Skeletal muscle tissue (tissue), 4 donors: ENCODE data around the gene NEB. TPM values are rescaled to one million over a fixed set of nuclear protein-coding genes. Genes with fewer than 3 reads are reported as not detected.

Experiments used
- H3K27ac ChIP-seq: one replicate; pipeline ENCODE4 v1.7.0; 2013; ENCODE audit warnings: mild to moderate bottlenecking, low read depth, low read length, inconsistent platforms
- H3K27me3 ChIP-seq, 3 donors: one replicate each; pipeline ENCODE4 v1.7.0; 2013; ENCODE audit warnings: low read length in 3 of 3; ENCODE audit not compliant: control insufficient read depth in 3 of 3, insufficient read depth in 3 of 3
- H3K36me3 ChIP-seq, 3 donors: one replicate each; pipeline ENCODE4 v1.7.0; 2013; ENCODE audit warnings: low read length in 3 of 3; ENCODE audit not compliant: control insufficient read depth in 3 of 3, insufficient read depth in 3 of 3
- H3K4me1 ChIP-seq, 3 donors: one replicate each; pipeline ENCODE4 v1.7.0; 2013; ENCODE audit warnings: low read length in 3 of 3, mild to moderate bottlenecking in 3 of 3; ENCODE audit not compliant: control insufficient read depth in 3 of 3, insufficient read depth in 3 of 3
- H3K4me3 ChIP-seq, 3 donors: one replicate each; pipeline ENCODE4 v1.7.0; 2013; ENCODE audit warnings: low read length in 3 of 3
- H3K9ac ChIP-seq, 3 donors: one replicate each; pipeline ENCODE4 v1.7.0; 2013; ENCODE audit warnings: low read length in 3 of 3, mild to moderate bottlenecking in 3 of 3, moderate library complexity in 2 of 3, low read depth in 1 of 3
- H3K9me3 ChIP-seq, 3 donors: one replicate each; pipeline ENCODE4 v1.7.0; 2013; ENCODE audit warnings: low read length in 3 of 3; ENCODE audit not compliant: control insufficient read depth in 3 of 3
- total RNA-seq: library from RNA; depleted of rRNA; stranded (reverse); fragments of >200 nt; gene quantifications from one replicate; pipeline ENCODE4 v1.2.3, GENCODE V29; 2014
- donor health status: Osteomylitis.

NEB gene
- total RNA-seq, 1 donor from 2014 or later, result 833 TPM

- peaks cover 17 to 38% (median 29%) of the 10 kb centered on the region in 3 donors for H3K4me1 ChIP-seq
- peak overlapping the region; percentile 81 to 86 (median 83) for H3K9ac ChIP-seq
- no peaks in the 10 kb centered on the region for H3K9me3 ChIP-seq
- peak overlapping the region; percentile 53 to 76 (median 69) for H3K4me3 ChIP-seq
- H3K27ac ChIP-seq, result peak overlapping the region; percentile 96
- peaks cover 29 to 61% (median 33%) of the 10 kb centered on the region in 3 donors for H3K36me3 ChIP-seq
- H3K27me3 ChIP-seq, result no peaks in the 10 kb centered on the region
These were observed 4.4 kb downstream of the NEB start for GRCh38 chr2:151729837-151730236.

DNA sequence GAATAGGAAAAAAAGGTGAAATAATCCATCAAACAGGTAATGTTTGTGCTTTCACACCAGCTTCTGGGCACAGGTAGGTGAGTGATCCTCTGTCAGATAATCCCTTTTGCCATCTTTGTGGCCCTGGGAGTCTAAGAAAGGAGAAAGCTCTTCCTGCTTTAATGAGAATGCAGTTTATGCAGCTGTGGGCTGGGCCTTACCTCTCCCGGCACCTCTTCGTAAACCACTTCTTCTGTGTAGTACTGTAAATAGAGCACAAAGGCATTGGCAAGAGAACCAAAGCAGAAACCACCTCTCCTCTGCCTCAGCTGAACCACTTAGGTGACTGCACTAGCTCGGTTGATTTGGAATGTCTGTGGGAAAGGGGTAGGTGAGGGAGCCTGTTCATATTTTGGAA is 4.9 kb downstream of the NEB start:
- Histone ChIP-seq H3K36me3 (peaks cover 33 to 65% (median 38%) of the 10 kb centered on the region in 3 donors), H3K27me3 (no peaks in the 10 kb centered on the region), H3K9me3 (no peaks in the 10 kb centered on the region), H3K9ac (peak overlapping the region; percentile 81 to 86 (median 83)), H3K4me1 (peaks cover 22 to 43% (median 33%) of the 10 kb centered on the region in 3 donors), H3K27ac (peak overlapping the region; percentile 96), H3K4me3 (peak overlapping the region; percentile 53 to 76 (median 69))

DNA sequence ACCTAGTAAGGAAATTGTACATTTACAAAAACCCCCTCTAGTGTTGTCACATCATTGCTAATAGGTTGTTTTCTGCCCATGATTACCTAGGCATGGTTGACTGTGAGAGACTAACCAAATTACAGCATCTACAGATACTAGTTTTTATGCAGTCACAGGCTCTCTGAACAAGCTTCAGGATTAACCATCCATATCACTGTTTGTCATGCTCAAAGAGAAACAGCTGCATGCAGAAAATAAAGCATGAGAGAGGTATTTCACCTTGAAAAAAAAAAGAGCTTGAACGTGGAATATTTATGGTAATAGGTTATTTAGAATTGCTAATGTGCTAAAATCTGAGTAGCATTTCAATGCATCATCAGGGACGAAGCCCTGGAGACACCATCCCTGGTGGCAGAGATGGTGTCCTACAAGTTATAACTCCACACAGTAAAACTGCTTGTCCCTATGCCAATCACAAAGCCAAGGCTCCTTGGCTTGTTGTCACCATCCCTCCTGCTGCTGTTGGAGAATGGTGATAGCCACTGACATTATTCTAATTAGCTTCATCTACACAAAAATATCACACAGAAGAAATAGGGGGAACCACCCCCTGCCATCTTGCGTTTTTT is 5.4 kb downstream of the NEB start:
- Histone ChIP-seq H3K36me3 (peaks cover 37 to 70% (median 43%) of the 10 kb centered on the region in 3 donors), H3K4me1 (peaks cover 27 to 48% (median 38%) of the 10 kb centered on the region in 3 donors), H3K9me3 (no peaks in the 10 kb centered on the region), H3K4me3 (peak overlapping the region; percentile 53 to 76 (median 69)), H3K9ac (peak overlapping the region; percentile 81 to 86 (median 83)), H3K27ac (peak overlapping the region; percentile 96), H3K27me3 (no peaks in the 10 kb centered on the region)

DNA sequence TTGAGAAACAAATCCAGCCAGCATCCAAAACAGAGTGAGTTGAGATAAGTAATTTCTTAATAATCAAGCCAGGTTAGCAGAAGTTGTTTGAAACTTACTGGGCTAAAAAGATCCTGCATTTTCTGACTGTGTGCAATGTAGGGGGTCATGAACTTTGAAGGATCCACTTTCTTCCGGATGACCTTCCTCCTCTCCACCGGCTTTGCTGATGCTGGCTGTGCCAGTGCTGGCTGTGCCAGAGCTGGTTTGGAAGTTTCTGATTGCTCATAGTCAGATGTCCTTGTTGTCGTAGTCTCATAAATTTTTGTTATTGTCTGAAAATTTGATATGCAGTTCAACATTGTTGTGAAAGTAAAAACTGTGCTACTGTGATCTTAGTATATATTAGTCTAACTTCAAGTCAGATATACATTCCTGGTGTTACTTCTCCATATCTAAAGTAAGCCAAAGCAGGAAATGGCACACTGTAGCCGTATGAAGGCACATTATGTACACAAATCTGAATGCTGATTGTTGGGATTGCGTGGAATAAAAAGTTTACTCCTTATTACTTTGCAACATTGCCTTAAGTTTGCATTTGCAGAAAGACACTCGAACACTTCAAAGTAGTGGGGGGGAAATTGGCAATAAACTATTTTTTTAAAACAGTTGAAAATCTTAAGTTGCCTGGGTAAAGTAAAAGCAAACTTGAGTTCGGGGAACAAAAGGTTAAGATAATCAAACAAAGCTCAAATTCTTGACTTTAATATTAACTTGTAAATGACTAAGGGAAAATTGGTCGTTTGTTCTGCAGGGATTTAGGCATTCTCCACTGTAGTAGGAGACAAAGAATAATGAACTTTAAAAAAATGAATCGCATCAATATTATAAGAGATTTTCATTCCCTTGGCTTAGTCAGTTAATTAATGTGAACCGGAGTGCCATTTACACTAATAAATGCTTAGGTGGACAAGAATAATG is 6.4 kb downstream of the NEB start:
- Histone ChIP-seq H3K27me3 (no peaks in the 10 kb centered on the region), H3K4me1 (peaks cover 31 to 50% (median 42%) of the 10 kb centered on the region in 3 donors), H3K9ac (peak overlapping the region; percentile 52 to 83 (median 66)), H3K4me3 (peak overlapping the region; percentile 53 to 76 (median 69)), H3K36me3 (peaks cover 42 to 72% (median 49%) of the 10 kb centered on the region in 3 donors), H3K9me3 (no peaks in the 10 kb centered on the region), H3K27ac (peak overlapping the region; percentile 96)

DNA sequence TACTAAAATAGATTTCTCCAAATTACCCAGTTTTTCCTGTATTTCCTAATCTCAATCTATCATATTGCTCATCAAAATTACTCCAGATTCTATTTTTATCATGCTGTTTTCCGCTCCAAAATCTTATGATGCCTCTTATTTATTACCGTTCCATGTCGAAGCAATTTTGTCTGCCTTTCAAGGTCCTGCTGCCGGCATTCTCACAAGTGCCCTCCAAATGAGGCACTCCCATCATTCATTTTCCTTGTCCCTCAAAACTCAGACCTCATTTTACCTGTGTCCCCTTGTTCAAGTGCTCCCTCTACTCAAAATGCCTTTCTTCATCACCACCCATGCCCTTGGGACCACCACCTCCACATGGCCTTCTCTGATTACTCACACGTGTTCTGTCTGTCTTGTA is 13.1 kb downstream of the NEB start:
- Histone ChIP-seq H3K27me3 (no peaks in the 10 kb centered on the region), H3K9me3 (no peaks in the 10 kb centered on the region), H3K36me3 (peaks cover 61 to 86% (median 62%) of the 10 kb centered on the region in 3 donors), H3K9ac (no peak overlapping the region), H3K27ac (peak overlapping the region; percentile 68), H3K4me1 (peaks cover 37 to 67% (median 51%) of the 10 kb centered on the region in 3 donors), H3K4me3 (no peak overlapping the region)

- H3K27me3 ChIP-seq, result no peaks in the 10 kb centered on the region
- peaks cover 61 to 83% (median 61%) of the 10 kb centered on the region in 3 donors for H3K36me3 ChIP-seq
- H3K27ac ChIP-seq, result peak overlapping the region; percentile 68
- H3K9ac ChIP-seq, result no peak overlapping the region
- H3K9me3 ChIP-seq, result no peaks in the 10 kb centered on the region
- H3K4me1 ChIP-seq, result peaks cover 34 to 67% (median 50%) of the 10 kb centered on the region in 3 donors
- no peak overlapping the region for H3K4me3 ChIP-seq
These were observed 13.8 kb downstream of the NEB start for GRCh38 chr2:151720521-151720920.

GRCh38 chr2:151718796-151719195 is 15.5 kb downstream of the NEB start:
- Histone ChIP-seq H3K4me1 (peaks cover 26 to 63% (median 34%) of the 10 kb centered on the region in 3 donors), H3K27me3 (no peaks in the 10 kb centered on the region), H3K36me3 (peaks cover 54 to 82% (median 64%) of the 10 kb centered on the region in 3 donors), H3K9ac (no peak overlapping the region), H3K9me3 (no peaks in the 10 kb centered on the region), H3K27ac (peak overlapping the region; percentile 54), H3K4me3 (peak overlapping the region in 1 of 3 donors; percentile 24)

DNA sequence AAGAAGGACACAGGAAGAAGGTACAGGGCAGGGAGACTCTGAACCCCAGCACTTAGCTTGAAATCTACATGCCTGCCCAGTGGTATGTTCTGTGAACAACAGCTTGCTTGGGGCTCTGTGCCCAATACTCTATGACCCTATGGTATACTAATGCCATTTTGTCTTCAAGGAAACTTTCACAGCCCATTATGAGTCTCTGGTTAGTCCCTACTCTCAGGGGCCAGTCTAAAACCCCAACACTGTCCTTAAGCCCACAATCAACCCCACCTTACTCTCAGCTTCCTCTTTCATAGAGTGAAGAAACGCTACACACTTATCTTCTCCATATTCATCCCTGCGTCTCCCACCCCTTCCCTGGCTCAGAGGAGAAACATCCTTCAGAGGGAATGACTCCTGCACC is 16.0 kb downstream of the NEB start:
- H3K27ac ChIP-seq, result peak overlapping the region; percentile 54
- H3K36me3 ChIP-seq, result peaks cover 52 to 83% (median 62%) of the 10 kb centered on the region in 3 donors
- no peaks in the 10 kb centered on the region for H3K27me3 ChIP-seq
- H3K4me1 ChIP-seq, result peaks cover 25 to 62% (median 32%) of the 10 kb centered on the region in 3 donors
- H3K4me3 ChIP-seq, result no peak overlapping the region
- no peaks in the 10 kb centered on the region for H3K9me3 ChIP-seq
- peak overlapping the region in 1 of 3 donors; percentile 17 for H3K9ac ChIP-seq

DNA sequence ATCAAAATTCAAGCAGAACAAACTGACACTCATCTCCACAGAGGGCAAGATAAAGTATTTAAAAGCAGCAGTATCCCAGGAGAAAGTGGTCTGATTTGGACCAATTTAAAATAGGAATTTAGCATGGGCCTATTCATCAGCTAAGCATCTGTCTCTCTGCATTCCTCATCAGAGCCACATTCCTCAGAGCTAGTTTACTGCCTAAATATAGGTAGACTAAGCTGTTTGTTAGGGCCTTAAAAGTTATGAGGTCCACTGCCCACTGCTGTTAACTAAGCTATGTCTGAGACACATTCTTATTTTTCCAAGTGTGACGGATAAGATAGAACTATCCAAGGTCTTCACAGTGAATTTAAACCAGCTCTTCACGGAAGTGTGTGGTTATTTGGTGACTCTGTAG is 17.6 kb downstream of the NEB start:
- Histone ChIP-seq H3K4me1 (peaks cover 31 to 57% (median 32%) of the 10 kb centered on the region in 3 donors), H3K4me3 (no peak overlapping the region), H3K27me3 (no peaks in the 10 kb centered on the region), H3K27ac (peak overlapping the region; percentile 25), H3K9me3 (no peaks in the 10 kb centered on the region), H3K9ac (no peak overlapping the region), H3K36me3 (peaks cover 47 to 82% (median 61%) of the 10 kb centered on the region in 3 donors)
